ENCODE results near the gene PFKFB4.
"Not testable (repeated sequence)": the region's sequence is repeated elsewhere in the genome, so short reads cannot be mapped to it uniquely, and the experiment has no call there.

The PFKFB4 gene

GRCh38 chr3:48486952-48487351, 69.7 kb downstream of the PFKFB4 start:
- no peak for DNase-seq

- not testable (repeated sequence) for DNase-seq
These were observed 73.8 kb downstream of the PFKFB4 start for GRCh38 chr3:48482822-48483221.

GRCh38 chr3:48480891-48481290, 75.7 kb downstream of the PFKFB4 start:
- DNase-seq = not testable (repeated sequence)

- DNase-seq = no peak
These were observed 77.7 kb downstream of the PFKFB4 start for GRCh38 chr3:48478626-48479555.

GRCh38 chr3:48477959-48478520, 78.6 kb downstream of the PFKFB4 start:
- DNase-seq = no peak

GRCh38 chr3:48476426-48477053, 80.1 kb downstream of the PFKFB4 start:
- DNase-seq = no peak

- DNase-seq = no peak
These were observed 81.4 kb downstream of the PFKFB4 start for GRCh38 chr3:48475188-48475587.

- DNase-seq = no peak
These were observed 82.0 kb downstream of the PFKFB4 start for GRCh38 chr3:48474619-48475018.

- DNase-seq = not testable (repeated sequence)
These were observed 82.6 kb downstream of the PFKFB4 start for GRCh38 chr3:48474031-48474430.

DNA sequence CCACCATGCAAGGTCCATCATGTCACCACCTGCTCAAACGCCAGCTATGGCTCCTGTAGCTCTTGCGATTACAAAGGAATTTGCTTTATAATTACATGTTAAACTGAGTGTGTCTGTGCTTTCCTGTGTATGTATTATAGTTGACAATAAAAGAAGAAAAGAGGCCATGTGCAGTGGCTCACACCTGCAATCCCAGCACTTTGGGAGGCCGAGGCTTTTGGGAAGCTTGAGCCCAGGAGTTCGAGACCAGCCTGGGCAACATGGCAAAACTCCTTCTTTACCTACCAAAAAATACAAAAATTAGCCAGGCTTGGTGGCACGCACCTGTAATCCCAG, 83.0 kb downstream of the PFKFB4 start:
- DNase-seq = no peak

DNA sequence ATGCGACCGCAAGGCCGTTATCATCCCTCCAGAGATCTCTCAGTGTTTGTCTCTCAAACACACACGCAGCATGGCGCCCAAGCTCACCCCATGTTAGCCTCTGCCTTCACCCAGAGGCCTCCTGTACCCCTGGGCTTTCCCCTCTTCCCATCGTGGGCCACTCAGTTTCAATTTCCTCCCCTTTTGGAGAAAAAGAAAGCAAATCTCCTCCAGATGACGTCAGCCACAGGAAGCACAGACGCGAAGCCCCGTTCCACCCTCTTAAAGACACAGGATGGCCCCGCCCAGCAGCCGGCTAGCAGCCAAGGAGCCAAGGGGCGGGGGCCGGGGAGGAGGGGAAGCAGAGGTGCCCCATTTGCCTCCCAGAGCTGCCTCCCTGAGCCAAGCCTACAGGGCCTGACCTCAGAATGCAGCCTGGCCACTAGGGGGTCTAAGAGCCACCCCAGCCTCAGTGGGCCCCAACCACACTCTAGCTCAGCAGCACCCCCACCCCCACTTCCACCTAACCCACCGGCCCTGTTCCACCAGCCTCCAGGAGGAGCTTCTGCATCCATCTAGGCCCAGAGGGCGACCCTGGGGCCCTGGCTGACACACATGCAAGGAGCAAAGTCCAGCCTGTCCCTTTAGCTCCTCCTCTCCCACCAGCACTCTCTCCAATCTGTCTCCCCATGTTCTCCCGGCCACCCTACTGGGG, 83.5 kb downstream of the PFKFB4 start:
- peak; percentile 98 to 99 for DNase-seq

GRCh38 chr3:48472673-48472922, 84.0 kb downstream of the PFKFB4 start:
- DNase-seq = no peak

DNA sequence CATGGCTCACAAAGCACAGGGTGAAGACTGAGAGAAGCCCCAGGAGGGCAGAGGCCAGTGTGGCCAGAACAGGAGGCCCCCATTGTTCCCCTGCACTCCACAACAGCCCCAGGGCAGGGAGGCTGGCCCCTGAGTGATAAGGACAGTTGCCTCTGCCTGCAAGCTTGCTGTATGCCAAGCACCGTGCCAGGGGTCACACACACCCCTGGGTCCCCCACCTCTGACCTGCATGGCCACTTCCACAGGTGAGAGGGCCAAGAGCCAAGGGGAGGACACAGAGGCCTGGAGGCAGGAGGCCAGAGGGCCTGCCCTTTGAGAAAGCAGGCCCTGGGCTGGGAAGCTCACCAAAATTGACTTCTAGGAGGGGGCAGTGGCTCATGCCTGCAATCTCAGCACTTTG, 86.3 kb downstream of the PFKFB4 start:
- no peak for DNase-seq

DNA sequence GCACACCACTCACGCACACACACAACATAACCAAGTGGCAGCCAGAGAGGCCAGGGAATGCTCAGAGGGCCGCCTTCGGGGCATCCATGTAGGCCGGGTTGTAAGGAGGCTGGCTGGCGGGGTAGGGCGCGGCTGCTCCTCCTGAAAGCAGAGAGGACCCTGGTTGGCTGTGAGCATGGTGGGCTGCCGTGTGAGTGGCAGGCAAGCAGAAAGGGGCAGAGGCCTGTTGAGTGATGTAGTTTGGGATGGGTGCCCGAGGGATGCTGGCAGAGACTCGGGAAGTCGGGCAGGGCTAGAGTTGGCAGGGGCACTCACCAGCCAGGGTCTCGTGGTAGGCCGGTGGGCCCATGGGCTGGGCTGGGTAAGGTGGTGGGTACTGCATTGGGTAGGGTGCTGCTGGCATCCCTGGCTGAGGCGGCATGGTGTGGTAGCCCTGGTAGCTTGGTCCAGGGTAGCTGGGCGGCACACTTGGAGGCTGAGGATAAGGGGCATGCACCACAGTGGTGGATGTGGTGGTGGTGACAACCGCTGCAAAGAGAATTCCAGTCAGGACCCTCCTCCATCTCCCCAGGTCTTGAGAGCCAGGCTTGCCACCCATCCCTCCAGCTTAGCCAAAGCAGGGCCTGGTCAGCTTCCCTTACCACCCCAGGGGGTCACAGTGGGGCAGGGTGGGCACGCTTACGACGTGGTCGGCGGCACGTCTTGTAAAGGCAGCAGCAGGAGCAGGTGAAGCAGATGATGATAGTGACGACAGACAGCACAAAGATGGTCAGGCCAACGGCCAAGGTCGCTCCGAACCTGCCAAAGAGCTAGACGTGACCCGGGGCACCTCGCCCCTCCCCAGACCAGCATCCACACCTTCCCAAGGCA, 87.3 kb downstream of the PFKFB4 start:
- no peak for DNase-seq

DNA sequence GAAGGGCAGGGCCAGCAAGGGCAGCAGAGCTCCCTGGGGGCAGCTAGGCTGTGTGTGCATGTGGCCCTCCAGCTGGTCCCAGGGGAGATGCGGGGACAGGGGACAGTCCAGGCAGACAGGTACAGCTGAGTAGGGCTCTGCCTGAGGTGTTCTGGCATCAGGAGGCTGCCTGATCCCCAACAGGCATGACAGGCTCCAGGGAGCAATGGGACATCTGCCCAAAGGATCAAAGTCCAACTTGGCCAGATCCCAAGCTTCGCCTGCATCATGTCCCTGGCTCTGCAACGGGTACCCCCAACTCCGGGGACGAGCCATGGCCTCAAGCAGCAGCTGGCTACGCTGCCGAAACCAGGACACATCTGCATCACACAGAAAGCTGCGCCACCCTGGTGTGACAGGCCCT, 88.3 kb downstream of the PFKFB4 start:
- DNase-seq = no peak

Data from inflammatory macrophage treated with lipopolysaccharide for 1 hour (primary cell).